Stomach (tissue), 9 donors: ENCODE measurements around the gene CD300LD. TPM values are rescaled to one million over a fixed set of nuclear protein-coding genes. Genes with fewer than 3 reads are reported as not detected.
"Not testable (repeated sequence)": the region's sequence is repeated elsewhere in the genome, so short reads cannot be mapped to it uniquely, and the experiment has no call there.

ENCODE experiments used
- DNase-seq, 2 donors: peaks; one replicate each; pipeline versions ENCODE4 v3.0.0 to v3.0.0-alpha.2; 2013 to 2019
- H3K27ac ChIP-seq, 5 donors: fragments of 200-600 bp in 4 of 5; sonication (generic) in 4 of 5; one replicate each; pipeline ENCODE4 v1.5.1; 2013 to 2019; ENCODE audit warnings: mild to moderate bottlenecking in 1 of 5, moderate library complexity in 1 of 5
- H3K27me3 ChIP-seq, 3 donors: fragments of 200-600 bp; sonication (generic); one replicate each; pipeline ENCODE4 v1.5.1; 2017 to 2019; ENCODE audit warnings: mixed run types in 1 of 3
- H3K36me3 ChIP-seq, 4 donors: fragments of 200-600 bp; sonication (generic); 1 replicate in 3 of 4; 2 replicates in 1 of 4; pipeline ENCODE4 v1.5.1; 2016 to 2019
- H3K4me1 ChIP-seq, 4 donors: fragments of 200-600 bp; sonication (generic); one replicate each; pipeline ENCODE4 v1.5.1; 2016 to 2019
- H3K4me3 ChIP-seq, 4 donors: fragments of 200-600 bp; sonication (generic) in 3 of 4; one replicate each; pipeline ENCODE4 v1.5.1; 2016 to 2019; ENCODE audit warnings: mild to moderate bottlenecking in 1 of 4
- H3K9me3 ChIP-seq, 4 donors: fragments of 200-600 bp; sonication (generic); one replicate each; pipeline ENCODE4 v1.5.1; 2016 to 2019
- EP300 ChIP-seq: sonication (generic); formaldehyde crosslinking; IDR thresholded peaks from one replicate; pipeline ENCODE4 v1.6.1; 2017; ENCODE audit warnings: antibody characterized with exemption
- POLR2A ChIP-seq, 4 donors: fragments of 450-650 bp; IDR thresholded peaks; one replicate each; pipeline ENCODE4 v1.6.1; 2016; ENCODE audit warnings: antibody characterized with exemption in 4 of 4, control low read depth in 2 of 4, mild to moderate bottlenecking in 1 of 4, moderate library complexity in 1 of 4
- POLR2AphosphoS5 ChIP-seq, 3 donors: sonication (generic); formaldehyde crosslinking; IDR thresholded peaks; one replicate each; pipeline ENCODE4 v1.6.1; 2016; ENCODE audit warnings: antibody characterized with exemption in 3 of 3
- WGBS, 5 donors: extraction: QIAGEN DNeasy Blood & Tissue Kit in 3 of 5; methylation state at CpG; one replicate each; pipeline versions ENCODE4 v1.1.5 to v1.1.7; 2013 to 2018; 5-methylcytosine and 5-hydroxymethylcytosine counted together
- intact Hi-C: fragments of 100-400 bp; cut with DNase I; formaldehyde crosslinking; loops from one replicate; pipeline ENCODE4 v1.15.1; 2023; ENCODE audit warnings: low total_unique reads
- polyA plus RNA-seq, 3 donors: library from polyadenylated mRNA; stranded (reverse); fragments of 200-250 nt; gene quantifications; one replicate each; pipeline ENCODE4 v1.2.3, GENCODE V29; 2013
- total RNA-seq, 5 donors: library from RNA; depleted of rRNA; stranded (reverse); fragments of >200 nt; gene quantifications; one replicate each; pipeline versions ENCODE4 v1.1.0 to v1.2.3, GENCODE V29; 2014 to 2016
- TF ChIP-seq, protein P1 (sequence below), 7 experiments: fragments of 450-650 bp in 4 of 7; fragments of 200-600 bp in 3 of 7; sonication (generic) in 3 of 7; IDR thresholded peaks; one replicate each; pipeline ENCODE4 v1.5.1; 2016 to 2019; ENCODE audit warnings: antibody characterized with exemption in 7 of 7, control low read depth in 2 of 7, mild to moderate bottlenecking in 1 of 7
- donor health status: healthy with polysubstance abuse.
- donor health status: Bipolar disorder and iron deficiency.
- donor health status: healthy.

The CD300LD gene
- total and polyA plus RNA-seq, 8 donors = not detected

DNA sequence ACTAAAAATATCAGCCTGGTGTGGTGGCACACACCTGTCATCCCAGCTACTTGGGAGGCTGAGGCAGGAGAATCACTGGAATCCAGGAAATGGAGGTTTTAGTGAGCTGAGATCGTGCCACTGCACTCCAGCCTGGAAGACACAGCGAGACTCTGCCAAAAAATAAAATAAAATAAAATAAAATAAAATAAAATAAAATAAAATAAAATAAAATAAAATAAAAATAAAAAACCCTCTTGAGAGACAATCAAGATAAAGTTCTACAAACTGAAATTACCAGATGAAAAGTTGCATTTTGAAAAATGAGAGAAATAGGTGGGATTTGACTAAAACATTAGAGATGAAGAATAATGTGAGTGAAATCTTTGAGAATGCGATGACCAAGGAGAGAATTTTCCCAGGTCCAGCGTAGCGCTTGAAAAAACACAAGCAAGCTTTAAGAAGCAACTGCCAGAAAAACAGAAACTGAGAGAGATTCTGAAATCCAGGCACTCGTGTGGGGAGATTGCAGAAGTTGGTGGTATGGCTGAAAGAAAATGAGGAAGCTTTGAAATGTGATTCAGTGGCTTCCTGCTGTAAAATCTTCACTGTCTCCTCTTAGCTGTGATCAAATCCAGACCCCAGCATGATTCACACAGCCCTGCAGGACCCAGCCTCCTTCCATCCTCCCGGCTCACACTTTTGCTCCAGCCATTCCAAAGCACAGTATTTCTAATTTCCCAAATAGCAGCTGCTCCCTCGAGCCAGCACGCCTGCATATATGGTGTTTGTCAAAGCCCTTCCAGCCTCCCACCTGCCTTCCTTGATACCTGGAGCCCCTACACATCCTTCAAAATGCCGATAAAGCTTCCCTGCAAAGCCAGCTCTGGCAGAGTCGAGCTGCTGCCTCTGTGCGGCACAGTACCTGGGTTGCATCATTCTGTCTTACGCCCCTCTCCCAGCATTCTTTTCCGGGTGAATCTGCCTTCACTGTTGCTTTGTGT, 39.7 kb upstream of the CD300LD start:
- H3K27ac ChIP-seq = peak overlapping the region in 1 of 5 donors; percentile 4
- 35 to 46% (median 42%) methylated on average over 14 of the region's 14 CpGs for WGBS, 5 donors

DNA sequence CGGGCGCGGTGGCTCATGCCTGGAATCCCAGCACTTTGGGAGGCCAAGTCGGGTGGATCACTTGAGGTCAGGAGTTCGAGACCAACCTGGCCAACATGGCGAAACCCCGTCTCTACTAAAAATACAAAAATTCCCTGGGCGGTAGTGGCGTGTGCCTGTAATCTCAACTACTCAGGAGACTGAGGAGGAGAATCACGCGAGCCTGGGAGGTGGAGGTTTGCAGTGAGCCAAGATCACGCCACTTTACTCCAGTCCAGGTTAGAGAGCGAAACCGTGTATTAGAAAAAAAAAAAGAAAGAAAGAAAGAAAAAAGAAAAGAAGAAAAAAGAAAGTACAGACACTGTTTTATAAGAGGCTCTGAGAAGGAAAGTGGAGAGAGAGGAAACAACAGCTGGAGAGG, 38.2 kb upstream of the CD300LD start:
- WGBS, 5 donors = 77 to 86% (median 84%) methylated on average over 14 of the region's 14 CpGs
- DNase-seq, intact Hi-C loops, H3K4me3 ChIP-seq, H3K27ac ChIP-seq, H3K4me1 ChIP-seq, H3K36me3 ChIP-seq: not testable (repeated sequence)
- Histone ChIP-seq H3K27me3 (peaks cover 0 to 38% (median 12%) of the 10 kb centered on the region in 3 donors), H3K9me3 (peaks cover 0 to 18% (median 6%) of the 10 kb centered on the region in 4 donors)

More for the DNA sequence above, 39.7 kb upstream of the CD300LD start:
- H3K4me3 ChIP-seq = no peak overlapping the region
- peak in 1 of 2 donors; percentile 61 for DNase-seq
- TF ChIP-seq, protein P1, sequence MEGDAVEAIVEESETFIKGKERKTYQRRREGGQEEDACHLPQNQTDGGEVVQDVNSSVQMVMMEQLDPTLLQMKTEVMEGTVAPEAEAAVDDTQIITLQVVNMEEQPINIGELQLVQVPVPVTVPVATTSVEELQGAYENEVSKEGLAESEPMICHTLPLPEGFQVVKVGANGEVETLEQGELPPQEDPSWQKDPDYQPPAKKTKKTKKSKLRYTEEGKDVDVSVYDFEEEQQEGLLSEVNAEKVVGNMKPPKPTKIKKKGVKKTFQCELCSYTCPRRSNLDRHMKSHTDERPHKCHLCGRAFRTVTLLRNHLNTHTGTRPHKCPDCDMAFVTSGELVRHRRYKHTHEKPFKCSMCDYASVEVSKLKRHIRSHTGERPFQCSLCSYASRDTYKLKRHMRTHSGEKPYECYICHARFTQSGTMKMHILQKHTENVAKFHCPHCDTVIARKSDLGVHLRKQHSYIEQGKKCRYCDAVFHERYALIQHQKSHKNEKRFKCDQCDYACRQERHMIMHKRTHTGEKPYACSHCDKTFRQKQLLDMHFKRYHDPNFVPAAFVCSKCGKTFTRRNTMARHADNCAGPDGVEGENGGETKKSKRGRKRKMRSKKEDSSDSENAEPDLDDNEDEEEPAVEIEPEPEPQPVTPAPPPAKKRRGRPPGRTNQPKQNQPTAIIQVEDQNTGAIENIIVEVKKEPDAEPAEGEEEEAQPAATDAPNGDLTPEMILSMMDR (IDR thresholded peaks at IDR 0.05) = no peak
- TF ChIP-seq POLR2AphosphoS5 (IDR thresholded peaks at IDR 0.05) (no peak), POLR2A (IDR thresholded peaks at IDR 0.05) (no peak)
- intact Hi-C loops = no loop called here
- H3K27me3 ChIP-seq = peaks cover 0 to 50% (median 22%) of the 10 kb centered on the region in 3 donors
- H3K9me3 ChIP-seq = peaks cover 0 to 17% (median 2%) of the 10 kb centered on the region in 4 donors
- H3K36me3 ChIP-seq = no peaks in the 10 kb centered on the region
- peaks cover 0 to 8% (median 3%) of the 10 kb centered on the region in 4 donors for H3K4me1 ChIP-seq

DNA sequence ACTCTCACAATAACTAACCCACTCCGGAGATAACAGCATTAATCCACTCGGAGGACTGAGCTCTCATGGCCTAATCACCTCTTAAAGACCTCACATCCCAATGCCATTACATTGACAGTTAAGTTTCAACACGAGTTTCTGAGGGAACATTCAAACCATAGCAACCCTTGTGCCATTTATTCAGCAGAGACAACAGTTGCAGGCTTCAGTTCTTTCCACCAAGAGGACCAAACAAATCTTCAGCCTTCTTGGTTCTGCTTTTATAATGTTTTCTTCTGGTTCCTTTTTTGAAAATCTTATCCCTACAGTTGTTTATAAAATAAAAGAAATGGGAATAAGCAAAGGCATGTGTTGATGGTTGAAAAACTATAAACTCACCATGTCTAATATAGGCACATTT, 33.6 kb upstream of the CD300LD start:
- no peaks in the 10 kb centered on the region for H3K36me3 ChIP-seq
- no peak overlapping the region for H3K27ac ChIP-seq
- no peaks in the 10 kb centered on the region for H3K4me1 ChIP-seq
- no peak overlapping the region for H3K4me3 ChIP-seq
- no peak for TF ChIP-seq POLR2AphosphoS5 (IDR thresholded peaks at IDR 0.05)
- no peak for TF ChIP-seq POLR2A (IDR thresholded peaks at IDR 0.05)
- TF ChIP-seq, protein P1 (IDR thresholded peaks at IDR 0.05) = no peak
- TF ChIP-seq EP300 = no peak
- H3K27me3 ChIP-seq = peaks cover 0 to 25% (median 4%) of the 10 kb centered on the region in 3 donors
- intact Hi-C loops = no loop called here
- no peak for DNase-seq
- H3K9me3 ChIP-seq = peaks cover 0 to 18% (median 6%) of the 10 kb centered on the region in 4 donors
- 53 to 59% (median 54%) methylated on average over 3 of the region's 3 CpGs for WGBS, 5 donors

DNA sequence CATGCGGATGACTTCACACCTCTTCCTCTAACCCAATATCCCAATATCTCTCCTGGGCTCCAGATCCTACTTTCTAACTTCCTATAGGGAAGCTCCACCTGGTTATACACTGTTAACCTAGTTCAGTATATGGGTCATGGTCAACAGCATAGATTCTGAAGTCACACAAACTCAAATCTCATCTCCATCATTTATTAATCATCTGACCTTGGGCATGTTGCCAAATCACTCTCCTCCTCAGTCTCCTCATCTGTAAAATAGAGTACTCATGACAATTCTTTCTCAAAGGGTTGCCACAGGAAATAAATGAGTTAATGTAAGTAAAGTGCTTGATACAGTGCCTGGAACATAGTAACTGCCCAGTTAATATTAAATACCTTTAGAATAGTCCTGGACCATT, 32.0 kb upstream of the CD300LD start:
- peaks cover 0 to 22% (median 4%) of the 10 kb centered on the region in 3 donors for H3K27me3 ChIP-seq
- H3K4me3 ChIP-seq = no peak overlapping the region
- WGBS, 5 donors = 90 to 95% (median 92%) methylated on average over 1 of the region's 1 CpG
- no peak overlapping the region for H3K27ac ChIP-seq
- TF ChIP-seq EP300 (no peak), POLR2A (IDR thresholded peaks at IDR 0.05) (no peak), POLR2AphosphoS5 (IDR thresholded peaks at IDR 0.05) (no peak)
- TF ChIP-seq, protein P1 (IDR thresholded peaks at IDR 0.05) = no peak
- intact Hi-C loops = no loop called here
- peaks cover 0 to 12% (median 5%) of the 10 kb centered on the region in 4 donors for H3K9me3 ChIP-seq
- no peak for DNase-seq
- no peaks in the 10 kb centered on the region for H3K36me3 ChIP-seq
- no peaks in the 10 kb centered on the region for H3K4me1 ChIP-seq
